GM12801 (cell line): ENCODE data around the gene TMBIM6.

Source experiments
- TF ChIP-seq, protein P1 (sequence below): IDR thresholded peaks from one replicate; pipeline ENCODE4 v1.5.1; 2011; ENCODE audit warnings: control low read depth; ENCODE audit not compliant: insufficient read length; ENCODE audit errors: extremely low read depth

The TMBIM6 gene

DNA sequence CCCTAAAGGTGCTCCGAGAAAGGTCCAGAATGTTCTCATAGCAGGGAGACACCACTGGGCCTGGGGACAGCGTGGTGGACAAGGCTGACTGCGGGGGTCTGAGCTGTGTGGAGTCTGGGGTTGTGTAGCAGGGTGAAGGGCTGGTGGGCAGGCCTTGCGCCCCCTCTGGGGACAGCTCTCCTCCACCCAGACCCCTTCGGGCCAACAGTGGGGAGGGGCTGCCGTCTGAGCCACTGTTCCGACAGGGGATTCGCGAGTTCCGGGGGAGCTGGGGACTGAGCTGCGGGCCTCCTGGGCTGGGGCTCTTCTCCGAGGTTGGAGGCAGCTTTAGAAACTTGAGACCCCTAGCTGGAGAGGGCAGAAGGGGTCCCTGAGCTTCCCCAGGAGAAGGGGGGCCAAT lies 54.8 kb downstream of the TMBIM6 start:
- TF ChIP-seq, protein P1, sequence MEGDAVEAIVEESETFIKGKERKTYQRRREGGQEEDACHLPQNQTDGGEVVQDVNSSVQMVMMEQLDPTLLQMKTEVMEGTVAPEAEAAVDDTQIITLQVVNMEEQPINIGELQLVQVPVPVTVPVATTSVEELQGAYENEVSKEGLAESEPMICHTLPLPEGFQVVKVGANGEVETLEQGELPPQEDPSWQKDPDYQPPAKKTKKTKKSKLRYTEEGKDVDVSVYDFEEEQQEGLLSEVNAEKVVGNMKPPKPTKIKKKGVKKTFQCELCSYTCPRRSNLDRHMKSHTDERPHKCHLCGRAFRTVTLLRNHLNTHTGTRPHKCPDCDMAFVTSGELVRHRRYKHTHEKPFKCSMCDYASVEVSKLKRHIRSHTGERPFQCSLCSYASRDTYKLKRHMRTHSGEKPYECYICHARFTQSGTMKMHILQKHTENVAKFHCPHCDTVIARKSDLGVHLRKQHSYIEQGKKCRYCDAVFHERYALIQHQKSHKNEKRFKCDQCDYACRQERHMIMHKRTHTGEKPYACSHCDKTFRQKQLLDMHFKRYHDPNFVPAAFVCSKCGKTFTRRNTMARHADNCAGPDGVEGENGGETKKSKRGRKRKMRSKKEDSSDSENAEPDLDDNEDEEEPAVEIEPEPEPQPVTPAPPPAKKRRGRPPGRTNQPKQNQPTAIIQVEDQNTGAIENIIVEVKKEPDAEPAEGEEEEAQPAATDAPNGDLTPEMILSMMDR, result no peak

DNA sequence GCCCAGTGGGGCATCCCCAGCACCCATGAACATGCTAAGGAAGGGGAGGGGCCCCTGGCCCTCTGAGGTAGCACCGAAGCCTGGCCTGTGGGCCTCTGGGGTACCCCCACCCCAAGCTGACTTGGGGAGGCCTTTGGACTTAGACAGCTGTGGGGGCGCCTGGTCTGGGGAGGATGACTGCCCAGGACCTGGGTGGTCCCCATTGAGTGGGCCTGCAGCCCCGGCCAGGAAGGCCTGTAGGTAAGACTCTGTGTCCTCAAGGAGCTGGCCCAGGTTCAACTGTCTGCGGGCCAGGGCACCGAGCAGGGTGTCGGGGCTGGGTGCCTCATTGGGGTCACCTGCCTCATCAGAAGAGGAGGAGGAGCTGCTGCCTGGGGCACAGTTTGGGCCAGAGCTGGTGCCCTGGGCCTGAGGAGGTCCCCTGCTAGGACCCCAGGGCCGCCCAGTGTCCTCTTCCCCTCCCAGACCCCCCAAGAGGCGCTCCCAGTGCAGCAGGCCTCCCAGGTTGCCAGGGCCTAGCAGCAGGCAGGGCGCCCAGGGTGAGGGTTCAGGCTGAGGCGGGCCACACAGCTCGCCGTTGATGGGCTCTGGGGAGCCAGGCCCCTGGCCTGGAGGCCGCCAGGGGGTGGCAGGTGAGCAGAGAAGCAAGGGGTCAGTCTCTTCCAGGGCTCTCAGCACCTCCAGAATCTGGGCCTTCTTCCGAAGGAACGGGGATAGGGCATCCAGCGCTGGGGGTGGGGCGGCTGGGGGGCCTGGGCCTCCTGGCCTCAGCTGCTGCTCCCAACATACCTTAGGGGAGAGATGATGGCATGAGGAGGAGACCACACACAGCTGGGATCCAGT lies 55.5 kb downstream of the TMBIM6 start:
- TF ChIP-seq, protein P1, result no peak

DNA sequence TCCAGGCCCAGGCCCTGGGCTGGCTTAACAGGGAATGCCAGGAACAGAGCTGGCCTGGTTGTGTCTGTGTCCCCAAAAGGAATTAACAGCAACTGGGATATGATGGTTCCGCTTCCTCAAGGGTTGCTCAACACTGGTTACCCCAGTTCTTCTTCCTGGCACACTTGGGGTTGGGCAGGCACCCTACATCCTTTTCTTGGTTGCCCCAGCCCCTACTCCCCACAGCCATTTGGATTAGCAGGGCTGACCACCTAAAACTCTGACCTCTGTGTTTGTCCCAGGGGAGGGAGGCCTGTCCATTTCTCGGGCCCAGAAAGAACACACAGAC lies 56.1 kb downstream of the TMBIM6 start:
- TF ChIP-seq, protein P1, result no peak

DNA sequence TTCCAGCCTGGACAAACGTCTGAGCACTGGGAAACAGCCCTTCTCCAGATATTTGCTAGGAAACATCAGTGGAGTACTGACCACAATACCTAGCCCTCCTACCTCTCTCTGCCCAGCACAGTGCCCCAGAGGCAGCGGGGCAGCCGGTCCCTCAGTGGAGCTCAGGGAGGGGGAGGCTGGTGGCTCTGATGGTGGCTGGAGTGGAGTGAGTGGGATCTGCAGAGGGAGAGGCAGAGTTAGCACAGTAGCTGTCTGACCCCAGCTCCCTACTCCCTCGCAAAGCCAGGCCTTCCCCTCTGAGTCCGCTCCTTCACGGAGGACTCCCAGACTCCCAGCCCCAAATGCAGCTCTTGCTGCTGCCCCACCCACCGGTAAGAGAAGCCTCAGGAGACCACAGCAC lies 56.9 kb downstream of the TMBIM6 start:
- TF ChIP-seq, protein P1, result no peak

DNA sequence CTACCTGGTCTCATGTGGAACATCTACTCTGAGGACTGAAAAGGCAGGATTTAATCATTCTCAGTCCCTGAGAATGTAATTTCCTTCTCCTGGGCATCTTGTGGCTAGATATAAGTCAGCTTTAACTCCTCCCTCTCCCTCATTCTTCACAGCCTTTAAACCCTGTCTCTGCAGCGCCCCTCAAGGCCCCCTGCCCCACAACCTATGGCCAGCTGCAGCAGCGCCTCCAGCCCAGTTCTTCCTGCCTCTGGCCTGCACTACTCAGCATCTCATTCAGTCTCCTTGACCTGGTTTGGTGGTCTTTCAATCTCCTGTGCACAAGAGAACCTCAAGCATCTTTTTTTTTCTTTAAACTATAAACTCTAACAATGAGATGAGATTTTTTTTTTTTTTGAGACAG lies 57.6 kb downstream of the TMBIM6 start:
- TF ChIP-seq, protein P1, result no peak

DNA sequence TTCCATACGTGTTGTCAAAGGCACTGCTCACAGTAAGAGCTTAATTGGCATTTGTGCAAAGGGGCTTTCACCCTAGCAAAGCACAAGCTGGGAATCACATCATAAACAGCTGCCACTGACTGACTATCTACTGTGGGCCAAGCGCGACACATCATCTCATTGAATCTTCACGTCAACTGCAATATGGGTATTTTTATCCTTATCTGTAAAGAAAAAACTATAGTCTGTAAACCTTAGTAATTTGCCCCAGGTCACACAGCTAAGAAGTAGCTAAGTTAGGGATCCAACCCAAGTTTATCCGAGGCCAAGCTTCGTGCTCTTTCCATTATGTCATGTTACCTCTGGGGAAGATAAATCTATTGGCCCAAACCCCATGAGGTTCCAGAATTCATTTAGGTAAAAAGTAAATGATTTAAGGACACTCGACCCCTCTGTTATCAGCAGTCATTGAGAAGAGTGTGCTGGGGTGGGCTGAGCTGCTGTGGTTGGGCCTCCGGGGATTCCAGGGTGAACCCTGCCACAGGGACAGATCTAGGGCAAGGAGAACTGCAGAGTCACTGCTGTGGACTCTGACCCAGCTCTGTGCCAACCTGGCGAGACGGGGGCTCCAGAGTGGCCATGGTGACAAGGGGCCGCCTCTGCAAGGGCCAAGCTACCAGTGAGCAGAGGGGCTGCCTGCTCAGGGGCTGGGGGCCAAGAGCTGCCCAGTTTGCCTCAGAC lies 59.2 kb downstream of the TMBIM6 start:
- TF ChIP-seq, protein P1, result no peak

DNA sequence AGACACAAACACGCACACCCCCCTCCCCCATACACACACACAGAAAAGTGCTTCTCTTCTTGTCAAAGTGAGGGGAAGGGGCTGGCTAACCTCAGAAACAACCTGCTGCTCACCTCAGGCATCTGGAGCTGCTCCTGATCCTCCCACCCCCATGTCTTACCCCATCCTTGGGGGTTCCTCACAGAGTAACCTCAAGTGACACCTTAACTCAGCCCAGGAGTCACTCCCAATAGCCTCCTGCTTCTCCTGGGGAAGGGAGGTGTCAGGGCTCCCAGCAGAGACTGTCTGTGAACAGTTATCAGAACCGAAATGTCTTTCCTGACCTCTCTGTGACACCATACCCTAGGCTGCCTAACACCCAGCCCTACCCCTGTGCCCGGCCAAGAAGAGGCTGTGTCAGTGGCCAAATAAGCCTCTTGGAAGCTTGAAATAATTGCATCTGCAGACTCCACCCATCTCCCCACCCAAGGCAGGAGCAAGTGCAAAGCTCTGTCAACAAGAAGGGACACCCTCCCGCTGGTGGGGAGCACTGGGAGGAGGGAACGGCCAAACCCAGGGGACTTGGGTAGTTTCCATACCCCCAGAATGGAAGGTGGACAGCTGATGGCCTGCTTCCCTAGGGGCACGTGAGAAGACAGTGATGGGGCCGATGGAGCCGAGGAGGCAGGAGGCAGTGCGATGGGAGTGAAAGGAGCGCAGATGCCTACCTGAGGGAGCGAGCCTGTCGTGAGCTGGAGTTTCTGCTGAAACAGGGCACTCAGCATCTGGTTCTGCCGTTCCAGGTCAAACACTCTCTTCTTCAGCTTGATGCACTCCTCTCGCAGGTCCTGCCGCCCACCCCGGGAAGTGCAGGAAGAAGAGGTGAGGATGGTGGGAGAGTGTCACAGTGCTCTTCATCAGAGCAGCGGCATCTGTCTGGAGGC lies 60.0 kb downstream of the TMBIM6 start:
- TF ChIP-seq, protein P1, result no peak
